Stimulated activated CD4-positive, alpha-beta T cell treated with anti-CD3 and anti-CD28 coated beads, Interleukin-12 subunit alpha, Interleukin-12 subunit beta, amount 100 ng/mL, for 48 hours (primary cell): Measurements from ENCODE around the gene MYLK.
"Not testable (repeated sequence)": the region's sequence is repeated elsewhere in the genome, so short reads cannot be mapped to it uniquely, and the experiment has no call there.

Experiments used
- DNase-seq, 3 donors: peaks; one replicate each; pipeline ENCODE4 v3.0.0-alpha.2; 2020; ENCODE audit warnings: low read depth in 2 of 3, low spot score in 1 of 3

The MYLK gene

DNA sequence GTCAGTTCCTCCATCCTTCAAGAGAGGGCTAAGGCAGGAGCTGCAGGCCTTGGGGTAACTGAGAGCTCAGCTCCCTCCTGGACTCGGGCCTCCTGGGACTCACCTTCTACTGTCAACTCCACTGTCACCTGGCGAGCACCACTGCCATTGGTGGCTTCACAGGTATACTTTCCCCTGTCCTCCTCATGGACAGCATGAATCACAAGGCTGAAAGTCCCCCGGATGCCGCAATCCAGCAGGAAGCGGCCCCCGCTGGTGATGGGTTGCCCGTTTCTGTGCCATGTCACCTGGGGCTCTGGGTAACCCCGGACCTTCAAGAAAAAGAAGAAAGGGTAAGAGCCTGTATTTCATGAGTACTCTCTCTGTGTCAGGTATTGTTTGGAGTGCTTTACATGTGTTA, 131.9 kb downstream of the MYLK start:
- no peak for DNase-seq

DNA sequence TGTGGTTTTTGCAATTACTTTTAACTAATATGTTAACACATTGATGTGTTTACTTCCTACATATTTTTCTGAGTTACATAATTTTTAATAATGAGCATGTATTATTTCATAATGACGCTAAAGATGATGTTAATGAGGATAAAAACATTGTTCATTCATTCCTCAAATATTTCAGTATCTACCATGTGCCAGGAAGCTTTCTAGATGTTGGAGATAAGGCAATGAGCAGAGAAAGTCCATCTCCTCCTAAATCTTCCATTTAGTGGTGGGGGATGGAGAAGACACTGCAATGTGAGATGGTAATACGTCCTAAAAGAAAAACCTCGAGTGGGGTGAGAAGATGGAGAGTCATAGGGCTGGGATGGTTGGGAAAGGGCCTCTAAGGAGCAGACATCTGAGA, 132.7 kb downstream of the MYLK start:
- DNase-seq: no peak

- DNase-seq: no peak
Measured at GRCh38 chr3:123750659-123751420, 133.3 kb downstream of the MYLK start.

GRCh38 chr3:123750209-123750608, 133.9 kb downstream of the MYLK start:
- no peak for DNase-seq

- DNase-seq: no peak
Measured at GRCh38 chr3:123749711-123750110, 134.4 kb downstream of the MYLK start.

GRCh38 chr3:123745184-123745855, 138.8 kb downstream of the MYLK start:
- no peak for DNase-seq

DNA sequence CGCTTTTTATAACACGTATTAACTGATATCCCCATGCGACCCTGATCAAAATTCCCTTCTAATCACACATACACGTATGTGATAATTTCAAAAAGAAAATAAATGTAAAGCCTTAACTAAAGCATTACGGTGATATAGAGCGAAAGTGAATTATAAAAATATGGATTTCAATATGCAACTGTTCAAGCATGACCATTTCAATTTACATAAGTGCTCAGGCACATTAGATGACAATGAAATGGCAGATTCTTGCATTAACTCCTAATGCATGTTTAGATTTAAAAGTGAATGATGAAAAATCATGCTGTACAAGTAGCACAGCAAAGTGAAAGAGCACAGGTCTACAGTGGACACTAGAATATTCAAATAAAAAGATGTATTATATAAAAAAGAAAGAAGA, 140.1 kb downstream of the MYLK start:
- no peak for DNase-seq

GRCh38 chr3:123743121-123743520, 141.0 kb downstream of the MYLK start:
- no peak for DNase-seq

GRCh38 chr3:123741041-123741511, 143.1 kb downstream of the MYLK start:
- no peak for DNase-seq

GRCh38 chr3:123740391-123740822, 143.7 kb downstream of the MYLK start:
- no peak for DNase-seq

DNA sequence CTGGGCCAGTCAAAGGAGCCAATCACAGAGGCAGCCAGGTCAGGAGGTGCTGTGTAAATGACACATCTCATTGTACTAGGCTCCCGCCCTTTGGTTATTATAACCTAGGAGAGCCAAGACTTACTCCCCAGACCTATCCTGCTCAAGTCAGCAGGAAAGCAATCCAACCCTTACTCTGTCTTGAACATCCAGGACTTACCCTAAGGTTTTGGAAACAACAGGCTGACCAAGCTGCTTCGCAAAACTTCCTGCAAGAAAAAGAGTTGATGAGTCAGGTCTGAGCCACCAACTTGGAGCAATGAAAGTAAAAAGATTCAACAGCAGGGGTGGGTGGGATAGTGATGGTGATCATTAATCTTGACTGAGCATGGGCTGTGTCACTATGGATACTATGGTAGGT, 144.4 kb downstream of the MYLK start:
- no peak for DNase-seq

GRCh38 chr3:123739106-123739505, 145.0 kb downstream of the MYLK start:
- DNase-seq: no peak

DNA sequence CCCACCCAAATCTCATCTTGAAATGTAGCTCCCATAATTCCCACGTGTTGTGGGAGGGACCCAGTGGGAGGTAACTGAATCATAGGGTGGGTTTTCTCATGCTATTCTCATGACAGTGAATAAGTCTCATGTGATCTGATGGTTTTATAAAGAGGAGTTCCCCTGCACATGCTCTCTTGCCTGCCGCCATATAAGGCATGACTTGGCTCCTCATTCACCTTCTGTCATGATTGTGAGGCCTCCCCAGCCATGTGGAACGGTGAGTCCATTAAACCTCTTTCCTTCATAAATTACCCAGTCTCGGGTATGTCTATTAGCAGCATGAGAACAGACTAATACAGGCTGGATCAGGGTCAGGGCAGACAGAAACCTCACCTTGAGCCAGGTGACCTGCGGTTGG, 145.6 kb downstream of the MYLK start:
- not testable (repeated sequence) for DNase-seq

DNA sequence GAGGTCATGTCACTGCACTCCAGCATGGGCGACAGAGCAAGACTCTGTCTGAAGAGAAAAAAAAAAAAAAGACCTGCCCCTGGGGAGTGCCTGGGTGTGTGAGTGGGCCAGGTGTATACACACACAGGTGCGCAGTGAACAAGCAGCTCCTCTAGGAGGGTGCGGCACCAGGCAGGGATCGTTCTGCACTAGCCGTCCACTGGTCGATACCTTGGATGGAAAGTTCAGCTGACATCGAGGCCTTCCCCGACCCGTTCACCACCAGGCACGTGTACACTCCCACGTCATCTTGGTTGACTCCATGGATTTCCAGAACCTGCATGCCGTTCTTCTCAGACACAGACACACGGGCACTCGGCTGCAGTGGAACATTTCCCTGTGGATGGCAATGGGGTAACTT, 147.0 kb downstream of the MYLK start:
- no peak for DNase-seq

DNA sequence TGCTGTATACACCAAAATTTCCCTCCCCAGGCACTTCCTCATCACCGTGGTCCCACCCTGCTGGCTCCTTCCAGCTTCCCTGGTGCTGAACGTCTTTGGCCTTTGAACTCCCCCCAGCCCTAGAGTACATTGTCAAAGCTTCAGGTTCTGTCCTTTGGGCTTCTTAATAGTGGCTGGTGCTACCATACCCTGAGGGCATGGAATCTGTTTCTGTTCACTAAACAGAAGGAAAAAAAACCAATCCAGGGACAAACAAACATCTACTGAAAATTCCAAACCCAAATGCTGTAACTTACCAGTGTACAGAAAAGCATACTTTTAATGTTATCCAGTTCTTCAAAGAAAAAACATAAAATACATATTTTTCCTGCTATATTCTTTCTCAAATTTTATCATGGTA, 148.7 kb downstream of the MYLK start:
- no peak for DNase-seq

DNA sequence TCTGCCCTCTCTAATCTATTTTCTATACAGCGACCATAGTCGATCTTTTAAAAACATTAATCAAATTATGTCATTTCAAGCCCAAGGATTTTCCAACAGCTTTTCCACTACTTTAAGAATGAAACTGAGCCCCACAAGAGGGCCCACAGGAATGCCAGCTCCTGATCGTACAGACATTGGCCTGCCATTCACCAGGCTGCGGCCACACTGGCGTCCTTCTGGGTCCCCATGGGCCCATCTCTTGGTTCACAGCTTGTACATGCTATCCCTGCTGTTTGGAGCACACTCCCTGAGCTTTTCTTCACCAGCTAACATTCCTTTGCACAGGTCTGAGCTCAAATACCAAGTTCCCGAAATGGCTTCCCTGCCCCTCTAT, 149.6 kb downstream of the MYLK start:
- no peak for DNase-seq

DNA sequence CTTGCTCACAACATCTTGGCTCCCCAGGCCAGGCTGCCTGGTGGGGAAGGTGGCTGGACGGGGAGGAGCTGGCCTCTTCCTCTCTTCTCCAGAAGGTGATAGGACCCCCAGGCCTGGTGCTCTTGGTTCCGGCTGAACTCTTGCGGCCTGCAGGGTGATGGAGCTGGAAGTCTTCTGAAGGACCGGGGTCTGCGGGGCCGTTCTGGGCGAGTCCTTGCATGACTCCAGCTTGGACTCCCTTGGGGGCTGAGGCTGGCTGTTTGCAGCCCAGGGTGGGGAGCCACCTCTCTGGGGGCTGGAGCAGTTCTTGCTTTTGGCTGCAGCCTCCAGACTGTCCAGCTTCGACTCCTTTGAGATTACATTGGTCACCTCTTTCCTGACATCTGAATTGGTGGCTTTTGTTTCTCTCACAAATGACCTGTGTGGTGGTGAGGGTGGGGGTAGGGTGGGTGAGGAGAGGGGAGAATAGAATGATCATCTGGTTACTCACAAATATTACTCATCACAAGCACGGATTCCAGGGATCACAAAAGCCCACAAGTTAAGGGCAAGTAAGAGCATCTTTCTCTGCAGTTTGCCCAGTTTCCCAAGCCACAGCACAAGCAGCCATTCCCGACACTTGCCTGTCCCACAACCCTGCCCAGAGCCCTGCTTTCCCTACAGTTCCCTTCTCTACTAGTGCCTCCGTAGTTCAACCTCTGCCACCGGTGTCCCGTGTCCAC, 150.2 kb downstream of the MYLK start:
- no peak for DNase-seq

- no peak for DNase-seq
Measured at GRCh38 chr3:123733341-123733740, 150.8 kb downstream of the MYLK start.

DNA sequence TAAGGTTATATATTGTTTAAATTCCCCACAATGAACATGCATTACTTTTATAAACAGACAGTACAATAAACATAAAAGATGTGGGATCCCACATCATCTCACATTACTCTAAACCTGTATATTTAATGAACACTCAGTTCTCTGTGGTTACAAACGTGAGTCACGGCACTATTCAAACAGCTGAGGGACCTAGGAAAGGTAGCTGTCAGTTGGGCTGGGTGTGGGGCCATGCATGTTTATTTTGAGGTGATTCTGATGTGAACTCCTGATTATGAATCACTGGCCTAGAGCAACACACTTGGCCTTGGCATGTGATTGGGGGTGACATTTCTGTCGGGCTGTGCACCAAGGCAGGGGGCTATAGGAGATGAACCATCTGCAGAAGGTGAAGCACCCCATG, 151.7 kb downstream of the MYLK start:
- DNase-seq: no peak

GRCh38 chr3:123730829-123731228, 153.3 kb downstream of the MYLK start:
- DNase-seq: no peak

GRCh38 chr3:123728991-123729390, 155.1 kb downstream of the MYLK start:
- no peak for DNase-seq

- DNase-seq: no peak
Measured at GRCh38 chr3:123728014-123728413, 156.1 kb downstream of the MYLK start.
